ENCODE measurements around the gene LHX3.

Gene LHX3

GRCh38 chr9:136182850-136183422, 22.0 kb downstream of the LHX3 start:
- TF ChIP-seq POLR2A (IDR thresholded peaks at IDR 0.05; ENCODE audit: extremely low read depth, insufficient read length) = no peak
- no peak for DNase-seq (ENCODE audit: low read depth)
- no peak overlapping the region for H3K4me3 ChIP-seq (ENCODE audit: low read depth, low read length)

- no peak overlapping the region for H3K4me3 ChIP-seq (ENCODE audit: low read depth, low read length)
- DNase-seq (ENCODE audit: low read depth) = no peak
- TF ChIP-seq POLR2A (IDR thresholded peaks at IDR 0.05; ENCODE audit: extremely low read depth, insufficient read length) (no peak), MYC (IDR thresholded peaks at IDR 0.05; ENCODE audit: low read depth, low read length) (no peak)
- TF ChIP-seq, protein P1, sequence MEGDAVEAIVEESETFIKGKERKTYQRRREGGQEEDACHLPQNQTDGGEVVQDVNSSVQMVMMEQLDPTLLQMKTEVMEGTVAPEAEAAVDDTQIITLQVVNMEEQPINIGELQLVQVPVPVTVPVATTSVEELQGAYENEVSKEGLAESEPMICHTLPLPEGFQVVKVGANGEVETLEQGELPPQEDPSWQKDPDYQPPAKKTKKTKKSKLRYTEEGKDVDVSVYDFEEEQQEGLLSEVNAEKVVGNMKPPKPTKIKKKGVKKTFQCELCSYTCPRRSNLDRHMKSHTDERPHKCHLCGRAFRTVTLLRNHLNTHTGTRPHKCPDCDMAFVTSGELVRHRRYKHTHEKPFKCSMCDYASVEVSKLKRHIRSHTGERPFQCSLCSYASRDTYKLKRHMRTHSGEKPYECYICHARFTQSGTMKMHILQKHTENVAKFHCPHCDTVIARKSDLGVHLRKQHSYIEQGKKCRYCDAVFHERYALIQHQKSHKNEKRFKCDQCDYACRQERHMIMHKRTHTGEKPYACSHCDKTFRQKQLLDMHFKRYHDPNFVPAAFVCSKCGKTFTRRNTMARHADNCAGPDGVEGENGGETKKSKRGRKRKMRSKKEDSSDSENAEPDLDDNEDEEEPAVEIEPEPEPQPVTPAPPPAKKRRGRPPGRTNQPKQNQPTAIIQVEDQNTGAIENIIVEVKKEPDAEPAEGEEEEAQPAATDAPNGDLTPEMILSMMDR (IDR thresholded peaks at IDR 0.05; ENCODE audit: low read depth, low read length) = no peak
These were observed 22.5 kb downstream of the LHX3 start for GRCh38 chr9:136182420-136182787.

DNA sequence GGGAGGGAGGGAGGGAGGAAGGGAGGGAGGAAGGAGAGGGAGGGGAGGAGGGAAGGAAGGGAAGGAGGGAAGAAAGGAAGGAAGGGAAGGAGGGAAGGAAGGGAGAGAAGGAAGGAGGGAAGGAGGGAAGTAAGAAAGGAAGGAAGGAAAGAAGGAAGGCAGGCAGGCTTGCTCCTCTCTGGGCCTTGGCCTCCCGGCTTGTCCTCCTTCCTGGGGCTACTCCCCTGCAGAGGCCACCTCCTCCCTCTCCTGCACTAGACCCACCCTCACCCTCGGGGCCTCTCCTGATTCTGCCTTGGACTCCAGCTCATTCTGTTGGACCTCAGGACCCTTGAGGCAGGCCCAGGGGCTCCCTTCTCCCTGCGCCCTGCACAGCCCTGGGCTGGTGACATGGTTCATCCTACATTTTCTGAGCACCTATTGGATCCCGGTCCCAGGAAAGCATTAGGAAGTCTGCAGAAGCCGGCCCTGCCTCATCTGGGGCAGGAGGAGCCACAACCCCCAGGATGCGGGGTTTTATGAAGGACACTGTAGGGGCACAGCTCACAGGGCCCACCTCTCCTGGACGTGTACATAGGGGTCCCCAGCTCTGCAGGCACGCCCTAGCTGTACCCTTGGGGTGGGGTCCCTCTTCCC, 23.0 kb downstream of the LHX3 start:
- no peak for DNase-seq (ENCODE audit: low read depth)
- TF ChIP-seq, protein P2, sequence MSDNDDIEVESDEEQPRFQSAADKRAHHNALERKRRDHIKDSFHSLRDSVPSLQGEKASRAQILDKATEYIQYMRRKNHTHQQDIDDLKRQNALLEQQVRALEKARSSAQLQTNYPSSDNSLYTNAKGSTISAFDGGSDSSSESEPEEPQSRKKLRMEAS (IDR thresholded peaks at IDR 0.05; ENCODE audit: low read depth, low read length) = no peak
- TF ChIP-seq, protein P1 (IDR thresholded peaks at IDR 0.05; ENCODE audit: low read depth, low read length) = no peak
- TF ChIP-seq POLR2A (IDR thresholded peaks at IDR 0.05; ENCODE audit: extremely low read depth, insufficient read length) = no peak
- no peak overlapping the region for H3K4me3 ChIP-seq (ENCODE audit: low read depth, low read length)

GRCh38 chr9:136180586-136180985, 24.3 kb downstream of the LHX3 start:
- TF ChIP-seq, protein P2 (IDR thresholded peaks at IDR 0.05; ENCODE audit: low read depth, low read length) = no peak
- TF ChIP-seq MYC (IDR thresholded peaks at IDR 0.05; ENCODE audit: low read depth, low read length) = no peak
- TF ChIP-seq POLR2A (IDR thresholded peaks at IDR 0.05; ENCODE audit: extremely low read depth, insufficient read length) = no peak
- TF ChIP-seq, protein P1 (IDR thresholded peaks at IDR 0.05; ENCODE audit: low read depth, low read length) = no peak
- no peak overlapping the region for H3K4me3 ChIP-seq (ENCODE audit: low read depth, low read length)
- no peak for DNase-seq (ENCODE audit: low read depth)

DNA sequence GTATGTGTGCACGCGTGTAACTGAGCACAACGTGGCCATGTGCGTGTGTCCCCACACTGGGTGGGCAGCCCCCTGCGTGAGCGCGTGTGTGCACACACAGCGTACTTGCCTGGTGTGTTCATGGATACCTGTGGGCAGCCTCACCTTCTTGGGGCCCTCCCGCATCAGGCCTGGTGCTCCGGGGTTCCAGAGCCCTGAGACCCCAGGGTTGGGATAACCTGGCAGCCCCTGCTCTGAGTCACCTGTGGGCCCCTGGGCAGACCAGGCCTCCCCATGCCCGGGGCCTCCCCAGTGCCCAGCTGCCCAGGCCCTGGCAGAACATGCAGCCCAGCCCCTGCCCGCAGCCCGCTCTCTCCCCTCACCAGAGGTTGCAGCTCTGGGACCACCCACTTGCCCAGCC, 25.2 kb downstream of the LHX3 start:
- H3K4me3 ChIP-seq (ENCODE audit: low read depth, low read length) = no peak overlapping the region
- DNase-seq (ENCODE audit: low read depth) = no peak
- TF ChIP-seq, protein P2 (IDR thresholded peaks at IDR 0.05; ENCODE audit: low read depth, low read length) = no peak
- TF ChIP-seq POLR2A (IDR thresholded peaks at IDR 0.05; ENCODE audit: extremely low read depth, insufficient read length) (no peak), MYC (IDR thresholded peaks at IDR 0.05; ENCODE audit: low read depth, low read length) (no peak)
- TF ChIP-seq, protein P1 (IDR thresholded peaks at IDR 0.05; ENCODE audit: low read depth, low read length) = no peak

GRCh38 chr9:136179101-136179616, 25.8 kb downstream of the LHX3 start:
- TF ChIP-seq MYC (IDR thresholded peaks at IDR 0.05; ENCODE audit: low read depth, low read length) (no peak), POLR2A (IDR thresholded peaks at IDR 0.05; ENCODE audit: extremely low read depth, insufficient read length) (no peak)
- TF ChIP-seq, protein P1 (IDR thresholded peaks at IDR 0.05; ENCODE audit: low read depth, low read length) = no peak
- TF ChIP-seq, protein P2 (IDR thresholded peaks at IDR 0.05; ENCODE audit: low read depth, low read length) = no peak
- DNase-seq (ENCODE audit: low read depth) = no peak
- no peak overlapping the region for H3K4me3 ChIP-seq (ENCODE audit: low read depth, low read length)

Measured in NB4 (cell line).